NCI-H526 (cell line): ENCODE measurements around the gene KRT4.

Source experiments
- DNase-seq, 2 experiments: peaks; one replicate each; lab custom pipeline; 2025; lab: John Stamatoyannopoulos, UW

Gene KRT4

DNA sequence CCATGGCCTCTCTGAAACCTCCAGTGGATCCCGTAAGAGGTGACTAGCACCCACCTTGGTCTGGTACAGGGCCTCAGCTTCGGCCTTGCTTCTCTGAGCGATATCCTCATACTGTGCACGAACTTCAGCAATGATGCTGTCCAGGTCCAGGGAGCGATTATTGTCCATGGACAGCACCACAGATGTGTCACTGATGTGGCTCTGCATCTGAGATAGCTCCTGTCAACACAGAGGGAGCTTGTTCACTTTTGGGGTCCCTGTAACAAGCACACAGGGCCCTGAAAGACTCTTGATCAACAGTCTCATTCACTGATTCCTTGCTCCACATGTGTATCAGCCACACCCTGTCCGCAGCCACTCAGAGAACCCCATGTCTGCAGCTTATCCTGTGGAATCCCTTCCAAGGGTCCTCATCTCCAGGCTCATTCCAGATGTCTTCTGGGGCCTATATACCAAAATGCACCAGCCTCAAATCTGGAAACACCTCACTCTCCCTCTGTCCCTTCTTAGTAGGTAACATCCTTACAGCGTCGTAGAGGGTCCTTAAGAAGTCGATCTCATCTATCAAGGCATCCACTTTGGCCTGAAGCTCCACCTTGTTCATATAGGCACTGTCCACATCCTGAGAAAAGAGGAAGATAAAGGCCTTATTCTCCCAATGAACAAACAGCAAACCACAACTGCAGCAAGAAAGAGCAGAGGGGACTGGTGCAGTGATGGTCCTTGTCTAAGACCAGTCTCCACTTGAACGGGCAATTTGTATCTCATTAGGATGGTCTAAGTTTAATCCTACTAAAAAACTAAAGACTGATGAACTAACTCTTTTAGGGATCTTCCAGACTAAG, 21.5 kb downstream of the KRT4 start:
- DNase-seq, result no peak

DNA sequence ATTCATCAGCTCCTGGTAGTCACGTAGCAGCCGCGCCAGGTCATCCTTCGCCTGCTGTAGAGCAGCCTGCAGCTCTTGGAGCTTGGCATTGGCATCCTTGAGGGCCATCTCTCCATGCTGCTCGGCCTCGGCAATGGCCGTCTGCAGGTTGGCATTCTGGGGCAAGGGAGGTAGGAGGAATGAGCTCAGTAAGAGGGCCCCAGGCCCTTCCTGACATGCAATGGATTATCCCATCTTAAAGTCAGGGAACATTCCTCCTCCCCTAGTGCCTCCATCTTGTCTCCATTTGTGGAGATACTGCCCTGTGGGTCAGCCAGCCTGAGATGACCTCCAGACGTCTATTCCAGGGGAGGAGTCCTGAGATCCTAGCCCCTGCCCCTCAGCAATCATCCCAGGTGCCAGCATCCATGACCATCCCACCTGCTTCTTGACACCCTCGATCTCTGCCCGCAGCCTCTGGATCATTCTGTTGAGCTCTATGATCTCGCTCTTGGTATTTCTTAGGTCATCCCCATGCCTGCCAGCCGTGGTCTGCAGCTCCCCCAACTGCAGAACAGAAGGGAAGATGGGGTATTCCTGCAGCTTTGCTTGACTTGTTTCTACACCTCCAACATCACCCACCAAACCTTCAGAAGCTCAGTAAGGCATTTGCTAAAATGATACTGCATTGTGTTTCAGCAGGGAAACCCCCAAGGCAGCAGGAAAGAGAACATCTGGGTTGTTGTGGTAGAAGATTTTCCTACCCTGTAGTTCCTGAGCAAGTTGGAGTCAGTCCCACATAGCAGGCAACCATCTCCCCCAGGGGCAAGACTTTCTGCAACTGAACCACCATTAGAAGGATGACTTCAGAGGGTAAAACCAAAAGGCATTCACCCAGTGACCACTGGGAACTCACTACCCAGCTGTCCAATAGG, 22.4 kb downstream of the KRT4 start:
- DNase-seq, result no peak

DNA sequence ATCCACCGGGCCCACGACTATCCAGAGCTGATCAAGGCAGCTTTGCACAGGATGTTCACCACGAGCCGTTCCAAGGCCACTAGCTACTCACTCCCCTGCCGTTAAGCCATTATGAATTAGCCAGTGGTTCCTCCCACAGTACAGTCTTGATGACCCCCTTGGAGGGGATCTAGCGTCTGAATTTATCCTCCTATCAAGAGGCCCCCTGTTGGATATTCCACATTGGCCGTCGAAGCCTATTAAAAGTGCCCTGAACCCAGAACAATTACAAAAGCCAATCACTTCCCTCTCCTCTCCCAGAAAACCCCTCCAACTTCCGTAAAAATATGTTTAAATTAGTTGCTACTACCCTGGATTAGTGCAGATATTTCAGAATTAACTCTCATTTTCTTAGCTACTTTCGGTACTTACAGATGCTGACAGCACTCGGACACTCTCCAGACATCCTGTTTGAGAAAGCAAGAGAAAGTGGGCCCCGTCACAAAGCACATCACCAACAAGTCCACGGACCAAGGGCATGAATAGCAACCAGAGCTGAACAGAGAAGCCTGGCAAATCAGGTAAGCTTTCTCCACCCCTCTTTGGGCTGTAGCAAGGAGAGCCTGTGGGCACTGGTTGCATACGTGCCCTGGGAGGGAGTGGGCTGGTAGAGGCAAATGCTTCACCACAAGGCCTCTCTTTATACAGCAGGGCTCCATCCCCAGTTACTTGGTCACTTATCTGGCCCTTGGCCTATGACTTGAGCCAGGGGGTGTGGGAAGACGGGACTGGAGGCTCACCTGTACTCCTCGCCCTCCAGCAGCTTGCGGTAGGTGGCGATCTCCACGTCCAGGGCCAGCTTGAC, 23.3 kb downstream of the KRT4 start:
- DNase-seq, result no peak

DNA sequence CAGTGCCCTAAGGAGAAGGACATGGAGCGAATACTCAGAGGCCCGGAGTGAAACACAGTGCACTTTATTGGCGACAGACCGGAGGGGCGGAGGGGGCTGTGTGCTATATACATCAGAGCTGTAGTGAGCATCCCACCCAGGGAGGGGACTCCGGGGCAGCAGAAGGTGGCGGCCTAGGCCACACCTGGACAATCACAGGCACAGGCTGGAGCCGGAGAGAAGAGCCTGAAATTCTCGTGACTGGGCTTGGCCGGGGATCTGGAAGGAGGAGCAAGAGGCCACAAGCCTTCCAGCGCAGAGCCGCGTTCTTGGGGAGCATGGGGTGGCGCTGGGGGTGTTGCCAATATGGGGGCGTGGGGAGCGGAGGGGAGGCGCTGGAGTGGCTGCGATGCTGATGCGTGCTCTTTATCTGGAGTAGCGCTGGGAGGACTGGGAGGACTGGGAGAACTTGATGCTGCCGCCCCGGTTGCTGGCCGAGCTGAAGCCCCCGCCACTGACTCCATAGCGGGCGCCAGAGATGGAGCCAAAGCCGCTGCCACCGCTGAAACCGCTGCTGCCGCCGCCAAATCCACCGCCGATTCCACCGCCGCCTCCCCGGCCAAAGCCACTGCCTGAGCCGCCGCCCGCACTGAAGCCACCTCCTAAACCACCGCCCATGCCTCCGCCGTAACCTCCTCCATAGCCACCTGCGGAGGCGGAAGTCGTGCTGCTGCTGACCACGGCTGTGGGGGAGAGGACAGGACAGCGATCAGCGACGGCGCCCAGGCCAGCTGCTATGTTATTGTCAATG, 24.1 kb downstream of the KRT4 start:
- no peak for DNase-seq

DNA sequence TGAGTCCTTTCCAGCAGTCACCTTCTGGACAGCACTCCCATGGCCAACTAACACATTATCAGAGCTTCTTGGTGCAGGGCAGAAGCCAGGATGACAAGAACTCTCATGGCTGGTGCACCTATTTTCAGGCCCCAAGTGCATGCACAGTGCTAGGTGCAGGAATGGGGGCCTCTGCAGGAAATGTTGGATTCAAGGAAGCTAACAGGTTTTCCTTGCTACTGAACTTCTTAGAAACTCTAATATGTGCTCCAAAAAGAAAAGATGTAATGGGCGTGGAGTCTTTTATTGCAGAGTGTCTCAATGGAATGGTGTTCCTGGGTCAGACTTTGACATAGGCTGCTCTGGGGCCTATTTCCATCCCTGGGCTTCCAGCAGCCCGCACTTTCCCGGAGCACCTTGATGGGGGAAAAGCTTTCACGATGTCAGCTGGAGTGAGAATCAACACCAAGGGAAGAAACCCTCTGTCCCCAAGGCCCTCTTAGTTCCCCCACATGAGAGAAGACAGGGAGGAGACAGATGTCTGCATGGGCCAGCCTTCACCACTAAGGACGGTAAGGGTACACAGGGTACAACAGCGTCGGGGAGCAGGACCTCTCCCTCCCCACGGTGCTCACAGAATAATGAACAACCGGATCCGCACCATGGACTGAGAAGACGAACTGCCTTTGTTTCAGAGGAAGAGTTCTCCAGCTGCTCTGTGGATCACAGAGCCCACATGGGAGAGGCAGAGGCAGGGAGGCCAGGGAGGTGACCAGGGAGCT, 24.9 kb downstream of the KRT4 start:
- no peak for DNase-seq

DNA sequence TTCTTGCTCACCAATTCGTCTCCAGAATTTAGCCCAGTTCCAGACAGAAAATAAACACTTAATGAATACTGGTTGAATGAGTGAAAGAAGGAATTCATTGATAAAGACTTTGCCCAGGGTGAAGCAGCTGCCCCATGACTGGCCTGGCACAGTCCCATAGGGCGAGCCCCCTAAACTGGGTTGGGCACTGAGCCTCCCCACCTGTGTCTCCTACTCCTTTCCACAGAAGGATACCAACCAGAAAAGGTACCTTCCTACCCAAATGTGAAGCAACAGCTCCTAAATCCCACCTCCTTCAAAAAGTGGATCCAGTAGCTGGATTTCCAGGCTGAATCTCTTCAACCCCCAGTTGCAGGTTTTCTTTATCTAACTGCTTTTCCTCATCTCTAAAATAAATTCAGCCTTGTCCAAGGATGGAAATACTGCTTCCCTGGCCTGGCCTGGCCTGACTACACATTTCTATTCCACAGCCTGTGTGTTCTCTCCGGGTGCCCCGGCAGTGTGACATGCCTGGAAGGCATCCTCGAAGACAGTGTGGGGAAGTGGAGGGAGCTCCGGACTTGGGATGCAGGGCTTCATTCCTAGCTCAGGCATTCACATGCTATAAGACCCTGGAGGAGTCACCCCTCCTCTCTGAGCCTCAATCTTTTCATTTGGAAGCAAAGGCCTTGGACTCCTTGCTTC, 25.6 kb downstream of the KRT4 start:
- DNase-seq, result no peak

DNA sequence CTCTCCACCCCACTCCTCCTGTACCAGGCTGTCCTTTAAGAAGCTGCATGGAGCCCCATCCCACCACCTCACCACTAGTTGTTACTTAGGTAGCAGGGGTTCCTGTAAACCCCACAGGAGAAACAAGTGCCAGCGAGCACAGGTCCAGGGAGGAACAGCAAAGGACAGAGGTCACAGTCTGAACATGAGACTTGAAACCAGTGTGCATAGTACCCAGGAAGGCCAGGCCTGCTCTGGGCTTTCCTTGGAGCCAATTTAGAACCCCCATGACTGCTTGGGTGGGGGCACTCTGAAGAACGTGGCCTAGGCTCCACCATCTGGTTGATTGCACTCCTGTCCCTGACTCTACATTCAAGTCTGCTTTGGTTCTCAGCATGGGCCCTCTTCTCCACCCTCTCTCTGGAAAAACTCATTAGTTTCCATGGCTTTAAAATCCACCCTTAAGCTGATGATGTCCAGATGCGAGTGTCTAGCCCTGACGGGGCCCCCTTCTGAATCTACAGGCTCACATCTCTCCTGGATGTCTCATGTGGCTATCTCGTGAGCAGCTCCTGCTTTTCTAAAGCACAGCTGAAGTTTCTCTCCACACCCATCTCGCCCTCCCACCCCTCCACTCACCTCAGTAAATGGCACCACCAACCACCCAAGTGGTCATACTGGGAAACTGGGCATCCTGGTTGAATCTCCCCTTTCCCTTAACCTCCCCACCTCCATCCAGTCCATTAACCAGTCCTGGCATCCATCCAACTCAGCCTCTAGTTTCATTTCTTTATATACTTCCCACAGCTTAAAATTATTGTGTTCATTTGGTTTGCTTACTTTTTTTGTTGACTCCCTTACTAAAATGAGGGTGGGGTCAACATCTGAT, 26.4 kb downstream of the KRT4 start:
- DNase-seq, result no peak

DNA sequence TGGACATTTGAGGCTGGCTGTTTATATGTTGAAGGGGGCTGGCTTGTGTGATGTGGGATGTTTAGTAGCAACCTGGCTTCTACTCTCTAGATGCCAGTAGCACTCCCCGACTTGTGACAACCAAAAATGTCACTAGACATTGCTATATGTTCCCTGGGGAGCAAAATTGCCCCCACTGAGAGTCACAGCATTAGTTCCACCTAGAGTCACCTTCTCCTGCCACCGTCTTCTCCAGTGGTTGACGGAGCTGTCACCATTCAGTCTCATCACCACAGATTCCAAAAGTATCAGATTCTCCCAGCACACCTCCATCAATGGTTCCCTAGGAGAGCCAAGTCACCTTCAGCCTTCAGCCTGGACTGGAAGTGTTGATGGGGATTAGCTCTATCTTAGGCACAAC, 29.0 kb downstream of the KRT4 start:
- DNase-seq, result no peak

DNA sequence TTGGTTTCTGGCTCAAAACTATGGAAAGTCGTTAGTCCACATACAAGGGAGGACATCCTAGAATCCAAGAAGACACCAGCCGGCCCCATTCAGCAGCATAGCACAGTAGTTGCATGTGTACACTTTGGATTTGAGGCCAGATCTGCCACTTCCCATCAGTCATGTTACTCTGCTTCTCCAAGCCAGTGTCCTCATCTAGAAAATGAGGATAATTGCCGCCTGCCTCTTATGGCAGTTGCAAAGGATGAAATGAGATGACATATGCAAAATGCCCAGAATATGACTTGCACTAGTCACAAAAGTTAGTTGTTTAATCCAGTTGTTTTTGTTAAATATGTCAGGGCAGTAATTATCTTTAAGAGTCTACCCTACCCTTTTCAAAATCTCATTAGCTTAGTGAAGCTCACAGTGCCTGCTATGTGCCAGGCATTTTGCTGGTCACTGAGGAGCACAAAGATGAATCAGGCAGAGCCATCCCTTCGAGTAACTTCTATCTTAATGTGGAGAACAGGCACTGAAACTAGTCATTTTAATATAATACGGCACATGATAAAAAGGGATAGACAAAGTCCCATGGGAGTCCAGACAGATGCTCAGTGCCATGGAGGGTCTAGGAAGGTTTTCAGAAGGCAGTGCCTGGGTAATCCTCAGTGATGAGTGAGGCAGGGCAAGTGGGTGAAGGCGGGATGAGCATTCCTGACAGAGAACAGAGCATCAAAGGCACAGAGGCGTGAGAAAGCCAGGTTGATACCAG, 30.2 kb downstream of the KRT4 start:
- DNase-seq, result no peak

DNA sequence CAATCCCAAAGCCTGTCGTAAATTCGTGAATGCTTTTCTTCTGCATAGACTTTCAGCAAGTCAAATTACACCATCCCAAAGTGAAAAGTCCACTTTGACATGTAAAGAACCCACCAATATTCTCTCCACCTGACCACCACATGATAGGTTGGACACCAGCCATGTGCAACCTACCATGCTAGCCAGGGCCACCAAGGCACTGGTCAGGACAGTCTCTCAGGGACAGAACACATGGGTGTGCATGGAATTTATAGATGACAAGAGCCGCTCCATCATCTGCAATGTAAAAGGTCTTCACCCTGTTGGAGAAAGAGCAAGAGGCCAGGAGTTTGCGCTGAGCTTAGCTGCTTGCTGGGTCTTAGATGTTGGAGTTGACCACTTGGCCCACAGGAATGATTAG, 31.4 kb downstream of the KRT4 start:
- DNase-seq, result no peak

DNA sequence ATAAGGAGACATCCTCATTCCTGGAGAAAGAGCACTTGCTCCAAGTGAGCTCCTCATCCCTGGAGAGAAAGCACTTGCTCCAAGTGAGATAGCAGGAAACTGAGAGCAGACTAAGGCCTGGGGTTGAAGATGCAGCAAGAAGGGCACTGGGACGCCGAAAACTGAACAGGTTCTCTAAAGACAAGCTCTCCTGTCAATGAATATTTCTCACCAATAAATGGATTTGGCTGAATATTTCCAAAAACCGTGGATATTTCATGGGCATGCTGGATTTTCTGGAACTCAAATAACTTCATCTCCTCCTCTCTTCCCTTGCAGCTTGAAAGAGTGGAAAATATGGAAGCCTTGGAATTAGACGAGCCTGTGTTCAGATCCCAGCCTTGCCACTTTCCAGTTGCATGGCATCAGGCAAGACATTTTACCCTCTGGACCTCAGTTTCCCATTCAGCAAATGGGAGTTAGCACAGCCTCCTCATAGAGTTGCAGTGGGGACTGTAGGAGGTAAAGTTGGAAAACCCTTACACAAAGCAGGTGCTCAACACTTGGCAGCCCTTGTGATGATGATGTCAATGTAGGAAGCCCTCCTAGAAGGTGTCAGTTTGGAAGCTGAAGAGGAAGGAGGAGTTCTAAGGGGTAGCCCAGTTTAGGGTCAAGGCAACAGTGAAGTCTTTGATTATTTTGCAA, 32.4 kb downstream of the KRT4 start:
- DNase-seq, result no peak

DNA sequence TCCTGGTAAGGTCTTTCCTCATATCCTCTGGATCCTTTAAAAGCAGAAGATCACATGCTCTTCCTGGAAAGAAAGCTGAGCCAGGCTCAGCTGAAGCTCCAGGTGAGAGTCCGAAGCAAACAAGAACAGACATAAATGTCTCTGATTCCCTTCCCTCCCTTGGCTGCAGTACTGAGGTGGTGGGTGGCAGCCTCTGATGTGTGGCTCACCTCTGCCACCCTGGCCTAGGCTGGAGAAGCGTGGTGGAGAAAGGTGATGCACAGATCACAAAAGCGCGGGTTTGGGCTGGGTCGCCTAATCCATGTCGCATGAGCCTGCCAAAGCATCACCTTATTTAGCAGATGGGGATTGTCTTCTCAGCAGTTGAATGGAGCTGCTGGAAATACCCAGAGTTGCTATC, 34.0 kb downstream of the KRT4 start:
- no peak for DNase-seq

DNA sequence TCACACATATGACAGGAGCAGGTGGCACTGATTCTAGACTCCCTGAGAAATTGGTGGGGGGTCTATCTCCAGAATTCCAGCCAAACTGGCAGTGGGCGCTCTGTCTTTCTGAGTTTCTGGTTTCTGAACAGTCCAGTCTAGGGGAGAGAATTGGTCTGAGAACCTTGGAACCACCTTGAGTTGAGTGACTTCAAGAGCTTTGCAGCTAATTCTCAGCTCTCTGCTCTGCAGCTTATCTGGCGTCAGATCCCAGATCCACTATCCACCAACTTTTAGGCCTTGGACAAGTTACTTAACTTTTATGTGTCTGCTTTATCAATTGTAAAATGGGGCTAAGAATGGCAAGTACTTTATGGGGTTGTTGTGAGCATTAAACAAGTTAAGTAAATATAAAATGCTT, 35.1 kb downstream of the KRT4 start:
- DNase-seq, result no peak

DNA sequence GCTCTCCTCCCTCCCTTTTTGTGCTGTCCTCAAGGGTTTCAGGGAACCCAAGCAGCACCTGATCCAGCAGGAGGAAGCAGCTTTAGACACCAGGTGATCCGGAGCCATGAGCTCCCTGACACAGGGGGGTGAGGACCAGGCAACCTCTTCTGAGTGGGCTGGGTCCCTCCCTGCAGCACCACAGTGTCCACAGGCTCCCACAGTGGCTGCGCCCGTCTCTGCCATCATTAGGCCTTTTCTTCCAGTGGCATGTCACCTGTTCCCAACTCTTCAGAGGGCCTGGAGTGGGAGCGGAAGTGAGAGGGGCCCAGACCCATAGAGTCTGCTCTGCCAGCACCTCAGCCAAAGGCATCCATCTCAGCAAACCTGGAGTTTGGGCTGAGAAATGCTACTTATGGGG, 36.4 kb downstream of the KRT4 start:
- DNase-seq, result no peak

DNA sequence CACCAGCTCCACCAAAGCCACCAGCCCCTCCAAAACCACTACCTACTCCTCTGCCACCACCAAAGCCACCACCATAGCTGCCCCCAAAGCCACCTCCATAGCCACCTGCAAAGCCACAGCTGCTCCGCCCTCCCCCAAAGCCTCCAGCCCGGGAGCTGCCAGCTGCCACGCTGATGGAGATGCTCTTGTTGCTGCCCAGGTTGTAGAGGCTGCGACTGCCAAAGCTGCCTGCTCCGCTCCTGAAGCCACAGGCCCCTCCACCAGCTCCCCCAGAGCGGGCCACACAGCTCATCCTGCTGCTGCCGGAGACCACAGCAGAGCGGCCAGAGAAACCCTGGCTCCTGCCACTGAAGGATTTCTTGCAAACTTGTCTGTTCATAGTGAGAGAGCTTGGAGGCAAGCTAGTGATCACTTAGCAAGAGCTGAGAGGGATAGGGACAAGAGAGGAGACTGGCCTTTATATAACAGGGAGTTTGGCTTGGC, 37.0 kb downstream of the KRT4 start, which contains the start of gene KRT76:
TSS of gene KRT76 (minus strand) at position 433 of the 483 bp plus-strand sequence. CDS start at position 379, 54 bp downstream.
- no peak for DNase-seq

DNA sequence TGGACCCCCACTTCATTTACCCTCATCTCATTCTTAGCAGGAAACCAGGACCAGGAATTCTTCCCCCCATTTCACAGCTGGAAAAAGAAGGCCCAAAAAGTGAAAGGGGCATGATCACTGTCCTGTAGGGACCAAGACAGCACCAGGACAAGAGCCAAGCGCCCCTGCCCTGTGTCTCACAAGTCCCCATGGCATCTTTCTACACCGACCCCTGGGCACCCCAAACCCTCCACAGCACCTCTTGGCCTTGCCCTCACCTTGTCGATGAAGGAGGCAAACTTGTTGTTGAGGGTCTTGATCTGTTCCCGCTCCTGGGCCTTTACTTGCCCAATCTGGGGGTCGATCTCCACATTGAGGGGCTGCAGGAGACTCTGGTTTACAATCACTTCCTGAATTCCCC, 37.5 kb downstream of the KRT4 start:
- no peak for DNase-seq

DNA sequence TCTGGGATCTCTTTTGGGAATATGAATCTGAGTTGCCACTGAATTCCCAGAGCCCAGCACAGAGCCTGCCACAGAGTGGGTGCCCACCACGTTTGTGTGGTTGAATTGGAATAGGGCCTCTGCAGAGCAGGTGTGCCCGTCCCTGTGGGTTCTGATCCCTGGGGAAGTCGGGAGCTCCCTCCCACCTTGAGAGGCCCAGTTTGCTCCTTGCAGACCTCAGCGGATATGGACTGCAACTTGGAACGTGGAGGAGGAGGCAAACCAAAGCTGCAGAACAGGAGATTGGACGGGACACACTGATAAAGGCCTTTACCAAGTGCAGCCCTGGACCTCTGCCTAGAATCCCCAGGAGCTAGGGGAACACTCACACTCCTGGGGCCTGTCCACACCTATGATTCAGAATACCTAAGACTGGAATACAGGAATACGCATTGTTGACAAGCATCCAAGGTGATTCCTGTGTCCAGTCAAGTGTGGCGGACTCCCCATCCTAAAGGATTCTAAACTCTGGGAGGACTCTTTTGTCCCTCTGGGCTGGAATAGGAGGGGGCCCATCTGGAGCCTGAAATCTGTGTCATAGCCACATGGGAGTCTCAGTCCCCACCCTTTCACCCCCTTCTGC, 39.2 kb downstream of the KRT4 start:
- DNase-seq, result no peak
